SK-N-SH (cell line): ENCODE results near the gene RNF145. TPM values are rescaled to one million over a fixed set of nuclear protein-coding genes. Genes with fewer than 3 reads are reported as not detected.
"Not testable (repeated sequence)": the region's sequence is repeated elsewhere in the genome, so short reads cannot be mapped to it uniquely, and the experiment has no call there.

Experiments used
- CTCF ChIA-PET: fragments of 300-600, 350-600 bp; formaldehyde crosslinking; extraction: SDS; loops from one replicate; lab custom pipeline; 2021; lab: Yijun Ruan, JAX
- POLR2A ChIA-PET: fragments of 350-600 bp; sonication (Branson Sonifier 250); formaldehyde crosslinking; extraction: SDS; loops from one replicate; lab custom pipeline; 2020; ENCODE audit warnings: antibody characterized with exemption, inconsistent platforms; lab: Yijun Ruan, JAX
- DNase-seq: peaks from one replicate; pipeline ENCODE4 v3.0.0; 2012
- H2AFZ ChIP-seq: fragments of 200-600 bp; sonication (generic); 2 replicates; pipeline ENCODE4 v1.8.1; 2016; ENCODE audit warnings: antibody characterized with exemption, mild to moderate bottlenecking, low read depth
- H3F3A ChIP-seq: fragments of 200-600 bp; sonication (generic); replicated peaks from 2 replicates; pipeline ENCODE3; 2016; ENCODE audit warnings: antibody characterized with exemption, mild to moderate bottlenecking; ENCODE audit not compliant: insufficient read depth
- H3K27ac ChIP-seq, 2 experiments: fragments of 200-500 bp in 1 of 2; fragments of 200-600 bp in 1 of 2; sonication (Bioruptor generic) in 1 of 2; sonication (generic), shearing (Covaris generic) in 1 of 2; 2 replicates each; pipeline versions ENCODE4 v1.5.1 to v1.6.1; 2014 to 2016; ENCODE audit warnings: low read depth in 2 of 2, inconsistent platforms in 1 of 2, low read length in 1 of 2, mild to moderate bottlenecking in 1 of 2, mixed read lengths in 1 of 2
- H3K27me3 ChIP-seq: fragments of 200-600 bp; sonication (generic), shearing (Covaris generic); 2 replicates; pipeline ENCODE4 v1.6.1; 2016; ENCODE audit warnings: mixed run types; ENCODE audit not compliant: insufficient read depth
- H3K36me3 ChIP-seq, 2 experiments: fragments of 200-500 bp in 1 of 2; fragments of 200-600 bp in 1 of 2; sonication (Bioruptor generic) in 1 of 2; sonication (generic) in 1 of 2; replicated peaks in 1 of 2; 2 replicates each; pipeline versions ENCODE3 to v1.5.1; 2014 to 2016; ENCODE audit warnings: low read length in 1 of 2, mild to moderate bottlenecking in 1 of 2; ENCODE audit not compliant: insufficient read depth in 2 of 2, control insufficient read depth in 1 of 2
- H3K4me1 ChIP-seq, 2 experiments: fragments of 200-500 bp in 1 of 2; fragments of 200-600 bp in 1 of 2; sonication (Bioruptor generic) in 1 of 2; sonication (generic), shearing (Covaris generic) in 1 of 2; 2 replicates each; pipeline versions ENCODE4 v1.5.1 to v1.6.1; 2014 to 2016; ENCODE audit warnings: low read depth in 1 of 2, low read length in 1 of 2, mixed run types in 1 of 2; ENCODE audit not compliant: insufficient read depth in 2 of 2, control insufficient read depth in 1 of 2
- H3K4me2 ChIP-seq: fragments of 200-600 bp; sonication (generic), shearing (Covaris generic); 2 replicates; pipeline ENCODE4 v1.6.1; 2017; ENCODE audit warnings: mixed run types
- H3K4me3 ChIP-seq, 2 experiments: fragments of 200-500 bp in 1 of 2; fragments of 200-600 bp in 1 of 2; sonication (Bioruptor generic) in 1 of 2; sonication (generic), shearing (Covaris generic) in 1 of 2; 2 replicates each; pipeline versions ENCODE4 v1.5.1 to v1.8.1; 2014 to 2016; ENCODE audit warnings: low read depth in 2 of 2, inconsistent platforms in 1 of 2, low read length in 1 of 2, mild to moderate bottlenecking in 1 of 2, mixed read lengths in 1 of 2, moderate library complexity in 1 of 2
- H3K79me2 ChIP-seq: fragments of 200-600 bp; sonication (generic); 2 replicates; pipeline ENCODE4 v1.8.1; 2017; ENCODE audit warnings: mild to moderate bottlenecking; ENCODE audit not compliant: insufficient read depth
- H3K9ac ChIP-seq: fragments of 200-600 bp; sonication (generic); 2 replicates; pipeline ENCODE4 v1.6.1; 2017; ENCODE audit warnings: mixed run types
- H3K9me2 ChIP-seq: fragments of 200-600 bp; sonication (generic); 2 replicates; pipeline ENCODE4 v1.6.1; 2017; ENCODE audit warnings: mixed run types
- H3K9me3 ChIP-seq: fragments of 200-600 bp; sonication (generic); 2 replicates; pipeline ENCODE4 v1.6.1; 2017; ENCODE audit warnings: mixed run types, mild to moderate bottlenecking, moderate library complexity
- H4K20me1 ChIP-seq: fragments of 200-600 bp; sonication (generic); 2 replicates; pipeline ENCODE4 v1.6.1; 2017; ENCODE audit warnings: mild to moderate bottlenecking, mixed run types; ENCODE audit not compliant: insufficient read depth
- CHD2 ChIP-seq: fragments of 150-350 bp; IDR thresholded peaks from 2 replicates; pipeline ENCODE4 v1.6.1; 2018; ENCODE audit warnings: low read length; ENCODE audit not compliant: partially characterized antibody
- CTCF ChIP-seq: fragments of 200-600 bp; sonication (generic); IDR thresholded peaks from 2 replicates; pipeline ENCODE4 v1.6.1; 2017; ENCODE audit warnings: antibody characterized with exemption, mild to moderate bottlenecking, moderate library complexity
- EZH2phosphoT487 ChIP-seq: fragments of 200-600 bp; sonication (generic); IDR thresholded peaks from 2 replicates; pipeline ENCODE4 v1.6.1; 2017; ENCODE audit warnings: low read depth, mixed run types, mild to moderate bottlenecking, antibody characterized with exemption, moderate library complexity, borderline replicate concordance
- FOSL2 ChIP-seq: IDR thresholded peaks from 2 replicates; pipeline ENCODE4 v1.4.0; 2012; ENCODE audit warnings: low read depth, mild to moderate bottlenecking, moderate library complexity, borderline replicate concordance
- FOXJ3 ChIP-seq: sonication (generic); formaldehyde crosslinking; IDR thresholded peaks from 2 replicates; pipeline ENCODE4 v1.5.1; 2020; ENCODE audit warnings: mild to moderate bottlenecking, missing genetic modification reagents
- IRF3 ChIP-seq: fragments of 150-350 bp; IDR thresholded peaks from 2 replicates; pipeline ENCODE4 v1.6.1; 2016; ENCODE audit warnings: mild to moderate bottlenecking, low read depth, low read length
- MEF2A ChIP-seq: IDR thresholded peaks from 2 replicates; pipeline ENCODE4 v1.4.0; 2012; ENCODE audit warnings: low read depth, borderline replicate concordance
- MXI1 ChIP-seq: IDR thresholded peaks from 2 replicates; pipeline ENCODE4 v1.6.1; 2012; ENCODE audit warnings: mild to moderate bottlenecking, low read depth, low read length, improper control_type of control experiment
- NFIC ChIP-seq: IDR thresholded peaks from 2 replicates; pipeline ENCODE4 v1.4.0; 2012; ENCODE audit warnings: borderline replicate concordance
- POLR2AphosphoS5 ChIP-seq: IDR thresholded peaks from 2 replicates; pipeline ENCODE4 v1.6.1; 2012; ENCODE audit warnings: low read depth, low read length
- RXRA ChIP-seq: IDR thresholded peaks from 2 replicates; pipeline ENCODE4 v1.4.0; 2012; ENCODE audit warnings: low read depth, mild to moderate bottlenecking, borderline replicate concordance
- SIN3A ChIP-seq: IDR thresholded peaks from 2 replicates; pipeline ENCODE4 v1.6.1; 2012; ENCODE audit warnings: low read depth, mild to moderate bottlenecking, low read length, moderate library complexity, borderline replicate concordance
- TAF1 ChIP-seq: IDR thresholded peaks from 2 replicates; pipeline ENCODE4 v1.6.1; 2012; ENCODE audit warnings: low read depth, mild to moderate bottlenecking, low read length, moderate library complexity, borderline replicate concordance
- USF1 ChIP-seq: IDR thresholded peaks from 2 replicates; pipeline ENCODE4 v1.4.0; 2012; ENCODE audit warnings: low read depth, borderline replicate concordance
- USF2 ChIP-seq: fragments of 150-350 bp; IDR thresholded peaks from 2 replicates; pipeline ENCODE4 v1.6.1; 2017; ENCODE audit warnings: antibody characterized with exemption, low read length, low read depth, borderline replicate concordance
- ZBTB33 ChIP-seq: IDR thresholded peaks from 2 replicates; pipeline ENCODE4 v1.4.0; 2012; ENCODE audit warnings: low read depth, borderline replicate concordance
- WGBS: methylation state at CpG from one replicate; pipeline ENCODE4 v1.1.6; 2017; ENCODE audit warnings: low lambda C conversion rate; 5-methylcytosine and 5-hydroxymethylcytosine counted together
- polyA plus RNA-seq, 3 experiments: library from polyadenylated mRNA; depleted of rRNA; stranded (reverse); fragments of >200 nt; gene quantifications; 2 replicates each; pipeline ENCODE4 v1.2.3, GENCODE V29; 2012

The RNF145 gene
- polyA plus RNA-seq, 1 of the 3 experiments (the other 2 are of a cell fraction): 36.1 TPM

- TF ChIP-seq ZBTB33 (no peak), IRF3 (no peak), NFIC (no peak)
Observed at GRCh38 chr5:159231167-159231566, 21.8 kb upstream of the RNF145 start (continued).

GRCh38 chr5:159230657-159231056 is 21.3 kb upstream of the RNF145 start:
- Histone ChIP-seq H3K27me3 (no peaks in the 10 kb centered on the region; the same call in 1 of the 2 replicates), H3K36me3 (no peaks in the 10 kb centered on the region), H3K4me3 (no peak overlapping the region), H3K9me2 (no peaks in the 10 kb centered on the region), H3F3A (no peaks in the 10 kb centered on the region), H3K4me1 (peaks cover 0 to 3% of the 10 kb centered on the region in 2 experiments; a peak in 1 of 4 replicates), H3K9me3 (no peaks in the 10 kb centered on the region), H3K79me2 (no peaks in the 10 kb centered on the region), H3K4me2 (no peak overlapping the region), H2AFZ (no peak overlapping the region), H4K20me1 (no peaks in the 10 kb centered on the region), H3K27ac (no peak overlapping the region), H3K9ac (no peak overlapping the region)
- ChIA-PET POLR2A (no interaction called here), CTCF (interaction anchor here (0.6 kb wide), 1 partner anchor 45 kb away, joined by 3 read pairs; no protein-coding TSS in a partner anchor)
- DNase-seq: no peak
- TF ChIP-seq TAF1 (no peak), MEF2A (no peak), RXRA (no peak), FOXJ3 (CRISPR knock-in tag) (no peak), NFIC (no peak), IRF3 (no peak), CTCF (no peak), CHD2 (no peak), MXI1 (no peak), SIN3A (no peak), USF1 (no peak), FOSL2 (no peak), USF2 (no peak), EZH2phosphoT487 (no peak), POLR2AphosphoS5 (no peak)
- 56% methylated on average over 3 of the region's 3 CpGs for WGBS

GRCh38 chr5:159228097-159228496 is 18.7 kb upstream of the RNF145 start:
- H3K9ac ChIP-seq, H3K9me3 ChIP-seq, H3K4me1 ChIP-seq, H3K9me2 ChIP-seq, POLR2A ChIA-PET, H3K27ac ChIP-seq, H3K4me2 ChIP-seq, H3K4me3 ChIP-seq, H3F3A ChIP-seq, H3K79me2 ChIP-seq, H4K20me1 ChIP-seq, H3K27me3 ChIP-seq, DNase-seq, H3K36me3 ChIP-seq, H2AFZ ChIP-seq: not testable (repeated sequence)
- CTCF ChIA-PET: interaction anchor here (0.5 to 0.8 kb wide), 2 partner anchors 14 to 73 kb away, joined by 3 read pairs; no protein-coding TSS in a partner anchor
- WGBS: 83% methylated on average over 5 of the region's 5 CpGs
